ENCODE results near the gene WBP4.
A peak's percentile ranks its signal among the peaks of the same experiment; 100 is the strongest.
"Not testable (repeated sequence)": the region's sequence is repeated elsewhere in the genome, so short reads cannot be mapped to it uniquely, and the experiment has no call there.

The WBP4 gene

GRCh38 chr13:41061075-41061913 is at the start of gene WBP4:
WBP4 (plus strand) TSS chr13:41061509; CDS start chr13:41061674, 165 bp downstream.
- DNase-seq = peak; percentile 91 to 96

GRCh38 chr13:41012536-41012935 is 48.8 kb upstream of the WBP4 start:
- no peak for DNase-seq

- DNase-seq = no peak
These were observed 47.5 kb upstream of the WBP4 start for GRCh38 chr13:41013835-41014234.

- DNase-seq = no peak
These were observed 45.4 kb upstream of the WBP4 start for GRCh38 chr13:41015920-41016319.

- no peak for DNase-seq
These were observed 44.1 kb upstream of the WBP4 start for GRCh38 chr13:41017159-41017558.

- peak in 1 of 2 donors; percentile 28 for DNase-seq
These were observed 43.3 kb upstream of the WBP4 start for GRCh38 chr13:41017817-41018601.

GRCh38 chr13:41018602-41018948 is 42.7 kb upstream of the WBP4 start:
- no peak for DNase-seq

GRCh38 chr13:41019011-41019487 is 42.3 kb upstream of the WBP4 start, which contains the start of gene ELF1:
ELF1 (minus strand) TSS chr13:41019316; CDS start chr13:40982054, 37,262 bp downstream.
- DNase-seq = peak in 1 of 2 donors; percentile 53

- DNase-seq = no peak
These were observed 41.5 kb upstream of the WBP4 start for GRCh38 chr13:41019578-41020347.

GRCh38 chr13:41025518-41025917 is 35.8 kb upstream of the WBP4 start:
- DNase-seq = no peak

GRCh38 chr13:41026788-41027187 is 34.5 kb upstream of the WBP4 start:
- DNase-seq = no peak

GRCh38 chr13:41028051-41028450 is 33.3 kb upstream of the WBP4 start:
- no peak for DNase-seq

GRCh38 chr13:41029629-41030028 is 31.7 kb upstream of the WBP4 start:
- DNase-seq = no peak

- no peak for DNase-seq
These were observed 28.5 kb upstream of the WBP4 start for GRCh38 chr13:41032691-41033376.

- DNase-seq = no peak
These were observed 26.9 kb upstream of the WBP4 start for GRCh38 chr13:41034382-41034781.

GRCh38 chr13:41034881-41035280 is 26.4 kb upstream of the WBP4 start:
- no peak for DNase-seq

GRCh38 chr13:41036557-41036956 is 24.8 kb upstream of the WBP4 start:
- DNase-seq = not testable (repeated sequence)

GRCh38 chr13:41039746-41040145 is 21.6 kb upstream of the WBP4 start:
- no peak for DNase-seq

- no peak for DNase-seq
These were observed 20.6 kb upstream of the WBP4 start for GRCh38 chr13:41040584-41041334.

GRCh38 chr13:41042419-41042818 is 18.9 kb upstream of the WBP4 start:
- not testable (repeated sequence) for DNase-seq

GRCh38 chr13:41048640-41049039 is 12.7 kb upstream of the WBP4 start:
- DNase-seq = no peak
